Esophagus (tissue), 2 donors: Measurements from ENCODE around the gene USP49. TPM values are rescaled to one million over a fixed set of nuclear protein-coding genes. Genes with fewer than 3 reads are reported as not detected.
A peak's percentile ranks its signal among the peaks of the same experiment; 100 is the strongest.

ENCODE experiments used
- H3K27ac ChIP-seq, 2 donors: one replicate each; pipeline ENCODE4 v1.5.1; 2013; ENCODE audit warnings: low read depth in 2 of 2, mild to moderate bottlenecking in 2 of 2, inconsistent platforms in 1 of 2, low read length in 1 of 2, moderate library complexity in 1 of 2
- H3K27me3 ChIP-seq, 2 donors: one replicate each; pipeline ENCODE4 v1.6.1; 2013; ENCODE audit warnings: low read length in 2 of 2, control low read depth in 1 of 2, mild to moderate bottlenecking in 1 of 2; ENCODE audit not compliant: insufficient read depth in 2 of 2, control insufficient read depth in 1 of 2
- H3K36me3 ChIP-seq, 2 donors: one replicate each; pipeline ENCODE4 v1.6.1; 2013; ENCODE audit warnings: low read length in 1 of 2; ENCODE audit not compliant: control insufficient read depth in 2 of 2, insufficient read depth in 2 of 2
- H3K4me1 ChIP-seq, 2 donors: one replicate each; pipeline ENCODE4 v1.6.1; 2013; ENCODE audit warnings: low read length in 1 of 2; ENCODE audit not compliant: control insufficient read depth in 2 of 2, insufficient read depth in 2 of 2
- H3K4me3 ChIP-seq, 2 donors: one replicate each; pipeline ENCODE4 v1.5.1; 2013; ENCODE audit warnings: low read length in 2 of 2, mild to moderate bottlenecking in 2 of 2, low read depth in 1 of 2, moderate library complexity in 1 of 2
- H3K9me3 ChIP-seq, 2 donors: one replicate each; pipeline ENCODE4 v1.6.1; 2013; ENCODE audit warnings: mild to moderate bottlenecking in 2 of 2, low read depth in 1 of 2, low read length in 1 of 2, moderate library complexity in 1 of 2; ENCODE audit not compliant: control insufficient read depth in 2 of 2, insufficient read depth in 1 of 2
- WGBS, 2 donors: extraction: QIAGEN DNeasy Blood & Tissue Kit; methylation state at CpG; one replicate each; pipeline ENCODE4 v1.1.7; 2013; 5-methylcytosine and 5-hydroxymethylcytosine counted together
- polyA plus RNA-seq, 2 donors: library from polyadenylated mRNA; stranded (reverse); fragments of 200-250 nt; gene quantifications; one replicate each; pipeline ENCODE4 v1.2.3, GENCODE V29; 2013
- donor health status: healthy with polysubstance abuse.
- donor health status: Bipolar disorder and iron deficiency.

USP49 gene
- polyA plus RNA-seq, 2 donors: 0.69 to 1.0 TPM

DNA sequence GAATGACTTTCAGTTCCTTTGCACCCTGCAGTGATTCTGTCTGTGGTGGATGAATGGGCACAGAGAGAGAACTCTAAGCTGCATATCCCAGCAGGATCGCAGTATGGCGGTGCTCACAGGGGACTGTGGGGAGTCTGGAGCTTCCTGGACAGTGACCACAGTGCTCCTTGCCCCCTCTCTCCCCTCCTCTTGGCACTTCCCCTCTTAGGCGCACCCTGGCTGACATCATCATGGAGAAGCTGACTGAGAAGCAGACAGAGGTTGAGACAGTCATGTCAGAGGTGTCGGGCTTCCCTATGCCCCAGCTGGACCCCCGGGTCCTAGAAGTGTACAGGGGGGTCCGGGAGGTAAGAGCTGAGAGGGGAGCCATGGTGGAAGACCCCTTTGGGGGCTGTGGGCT is 34.7 kb upstream of the USP49 start:
- 85 to 88% methylated on average over 6 of the region's 6 CpGs for WGBS, 2 donors
- Histone ChIP-seq H3K36me3 (peaks cover 26 to 32% of the 10 kb centered on the region in 2 donors), H3K9me3 (no peaks in the 10 kb centered on the region)

DNA sequence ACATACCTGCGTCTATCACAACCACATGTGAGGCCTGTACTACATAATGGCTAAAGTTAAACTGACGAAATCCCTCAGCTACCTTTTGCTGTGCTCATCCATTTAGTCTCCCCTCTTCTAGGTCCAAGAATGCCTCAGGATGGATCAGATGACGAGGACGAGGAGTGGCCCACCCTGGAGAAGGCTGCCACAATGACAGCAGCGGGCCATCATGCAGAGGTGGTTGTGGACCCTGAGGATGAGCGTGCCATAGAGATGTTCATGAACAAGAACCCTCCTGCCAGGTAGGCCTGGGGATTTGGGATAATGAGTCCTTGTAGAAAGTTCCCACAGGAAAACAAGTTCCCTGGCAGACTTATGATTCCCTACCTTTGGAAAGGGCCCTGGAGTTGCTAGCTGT is 32.1 kb upstream of the USP49 start:
- no peaks in the 10 kb centered on the region for H3K27me3 ChIP-seq
- H3K27ac ChIP-seq: no peak overlapping the region
- peaks cover 0 to 5% of the 10 kb centered on the region in 2 donors for H3K4me1 ChIP-seq
- H3K36me3 ChIP-seq: peaks cover 16 to 22% of the 10 kb centered on the region in 2 donors
- 89 to 91% methylated on average over 6 of the region's 6 CpGs for WGBS, 2 donors
- no peaks in the 10 kb centered on the region for H3K9me3 ChIP-seq
- H3K4me3 ChIP-seq: no peak overlapping the region

More for the DNA sequence above, 34.7 kb upstream of the USP49 start:
- Histone ChIP-seq H3K4me1 (no peaks in the 10 kb centered on the region), H3K27ac (no peak overlapping the region), H3K4me3 (no peak overlapping the region), H3K27me3 (no peaks in the 10 kb centered on the region)

DNA sequence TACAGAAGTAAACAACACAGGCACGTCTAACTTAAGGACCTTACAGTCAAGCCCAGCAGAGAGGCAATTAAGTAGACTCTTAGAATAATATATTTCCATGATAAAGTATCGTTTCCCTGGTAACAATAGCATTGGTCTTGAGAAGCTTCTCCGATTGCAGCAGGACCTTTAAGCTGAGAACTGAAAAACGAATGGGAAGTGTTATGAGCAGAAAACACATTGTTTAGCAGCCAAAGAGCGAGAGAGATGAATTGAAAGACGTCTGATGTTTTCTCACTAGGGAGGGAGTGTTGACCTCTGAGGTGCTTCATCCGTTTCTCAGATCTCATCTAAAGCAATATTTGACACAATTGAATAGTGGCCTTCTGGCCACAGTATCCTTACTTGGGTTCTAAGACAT is 27.0 kb upstream of the USP49 start:
- 2 to 4% methylated on average over 7 of the region's 7 CpGs for WGBS, 2 donors
- no peaks in the 10 kb centered on the region for H3K27me3 ChIP-seq
- no peaks in the 10 kb centered on the region for H3K9me3 ChIP-seq
- peak overlapping the region; percentile 81 to 98 for H3K4me3 ChIP-seq
- H3K27ac ChIP-seq: peak overlapping the region in 1 of 2 donors; percentile 14
- peaks cover 0 to under 1% of the 10 kb centered on the region in 2 donors for H3K36me3 ChIP-seq
- H3K4me1 ChIP-seq: peaks cover 0 to 6% of the 10 kb centered on the region in 2 donors

DNA sequence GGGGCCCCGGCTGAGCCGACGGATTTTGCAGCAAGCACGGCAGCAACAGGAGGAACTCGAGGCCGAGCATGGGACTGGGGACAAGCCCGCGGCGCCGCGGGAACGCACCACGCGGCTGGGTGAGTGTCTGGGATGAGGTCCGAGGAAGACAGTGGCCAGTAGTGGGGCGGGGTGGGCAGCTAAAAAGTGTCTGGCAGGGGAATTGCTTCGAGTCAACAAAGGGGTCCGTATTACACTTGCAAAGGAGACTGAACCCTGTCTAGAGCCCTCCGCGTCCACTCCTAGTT is 26.5 kb upstream of the USP49 start:
- H3K27ac ChIP-seq: peak overlapping the region; percentile 94 to 99
- 0% methylated on average over 20 of the region's 20 CpGs for WGBS, 2 donors
- peaks cover under 1 to 1% of the 10 kb centered on the region in 2 donors for H3K36me3 ChIP-seq
- no peaks in the 10 kb centered on the region for H3K9me3 ChIP-seq
- H3K4me1 ChIP-seq: peaks cover 0 to 6% of the 10 kb centered on the region in 2 donors
- peak overlapping the region; percentile 81 to 98 for H3K4me3 ChIP-seq
- H3K27me3 ChIP-seq: no peaks in the 10 kb centered on the region

DNA sequence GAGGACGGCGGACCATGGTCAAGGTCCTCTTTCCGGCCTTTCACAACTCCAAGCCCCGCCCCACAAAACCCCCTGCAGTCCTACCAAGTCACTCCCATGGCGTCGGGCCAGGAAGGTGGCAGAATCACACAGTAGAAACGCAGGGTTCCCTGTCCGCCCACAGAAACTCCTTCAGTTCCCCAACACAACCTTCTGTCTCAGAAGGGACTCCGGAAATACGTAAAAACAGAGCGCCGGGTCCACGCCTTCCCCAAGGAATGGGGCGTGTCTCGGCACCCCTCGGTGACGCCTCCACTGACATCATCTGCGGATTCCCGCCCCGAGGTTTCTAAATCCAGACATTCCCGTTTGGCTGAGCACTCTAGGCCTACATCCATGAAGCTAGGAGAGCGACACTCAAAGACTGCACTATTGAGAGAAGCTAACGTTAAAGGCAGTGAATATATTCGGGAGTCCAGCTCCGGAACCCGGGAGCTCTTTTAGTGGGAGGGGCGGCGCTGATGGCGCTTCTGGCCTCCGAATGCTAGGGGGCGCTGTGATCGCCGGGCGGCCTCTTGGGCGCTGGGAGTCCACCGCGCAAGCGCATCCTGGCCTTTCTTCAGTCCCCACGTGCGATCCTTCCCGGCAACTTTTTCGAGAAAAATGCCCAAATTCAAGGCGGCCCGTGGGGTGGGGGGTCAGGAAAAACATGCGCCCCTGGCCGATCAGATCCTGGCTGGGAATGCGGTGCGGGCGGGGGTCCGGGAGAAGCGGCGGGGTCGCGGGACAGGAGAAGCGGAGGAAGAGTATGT is 25.9 kb upstream of the USP49 start, which contains the start of the genes BYSL and MED20:
BYSL (plus strand) TSS at position 579 of the 791 bp plus-strand sequence; CDS start at position 643, 64 bp downstream.
MED20 (minus strand) TSS at position 219 of the 791 bp plus-strand sequence; CDS start at position 98, 121 bp downstream.
- 0% methylated on average over 55 of the region's 55 CpGs for WGBS, 2 donors
- H3K9me3 ChIP-seq: no peaks in the 10 kb centered on the region
- peaks cover 0 to 6% of the 10 kb centered on the region in 2 donors for H3K4me1 ChIP-seq
- H3K27me3 ChIP-seq: no peaks in the 10 kb centered on the region
- H3K36me3 ChIP-seq: peaks cover 2 to 3% of the 10 kb centered on the region in 2 donors
- H3K4me3 ChIP-seq: peak within 1 kb of the TSS; percentile 81 to 98
- peak within 1 kb of the TSS; percentile 94 to 99 for H3K27ac ChIP-seq

DNA sequence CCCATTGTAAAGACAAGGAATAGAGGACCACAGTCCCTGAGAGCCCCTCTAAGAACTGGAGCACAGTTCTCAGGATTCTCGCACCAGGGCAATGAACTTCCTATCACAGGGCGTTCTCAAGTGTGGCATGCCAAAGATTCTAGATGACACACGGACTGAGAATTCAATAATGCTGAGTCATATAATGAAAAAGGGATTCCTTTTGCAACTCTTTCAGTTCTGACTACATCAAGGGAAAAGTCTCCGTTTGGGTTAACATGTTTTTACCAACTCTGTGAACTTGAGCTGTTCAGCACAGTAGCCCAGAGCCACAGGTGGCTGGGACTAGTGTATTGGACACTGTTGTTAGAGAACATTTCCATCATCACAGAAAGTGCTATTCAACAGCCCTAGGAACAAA is 22.4 kb upstream of the USP49 start:
- Histone ChIP-seq H3K27ac (peak overlapping the region in 1 of 2 donors; percentile 73), H3K27me3 (no peaks in the 10 kb centered on the region), H3K4me1 (peaks cover 0 to 2% of the 10 kb centered on the region in 2 donors), H3K36me3 (peaks cover 2 to 6% of the 10 kb centered on the region in 2 donors), H3K9me3 (no peaks in the 10 kb centered on the region), H3K4me3 (no peak overlapping the region)
- WGBS, 2 donors: 30 to 44% methylated on average over 4 of the region's 4 CpGs

DNA sequence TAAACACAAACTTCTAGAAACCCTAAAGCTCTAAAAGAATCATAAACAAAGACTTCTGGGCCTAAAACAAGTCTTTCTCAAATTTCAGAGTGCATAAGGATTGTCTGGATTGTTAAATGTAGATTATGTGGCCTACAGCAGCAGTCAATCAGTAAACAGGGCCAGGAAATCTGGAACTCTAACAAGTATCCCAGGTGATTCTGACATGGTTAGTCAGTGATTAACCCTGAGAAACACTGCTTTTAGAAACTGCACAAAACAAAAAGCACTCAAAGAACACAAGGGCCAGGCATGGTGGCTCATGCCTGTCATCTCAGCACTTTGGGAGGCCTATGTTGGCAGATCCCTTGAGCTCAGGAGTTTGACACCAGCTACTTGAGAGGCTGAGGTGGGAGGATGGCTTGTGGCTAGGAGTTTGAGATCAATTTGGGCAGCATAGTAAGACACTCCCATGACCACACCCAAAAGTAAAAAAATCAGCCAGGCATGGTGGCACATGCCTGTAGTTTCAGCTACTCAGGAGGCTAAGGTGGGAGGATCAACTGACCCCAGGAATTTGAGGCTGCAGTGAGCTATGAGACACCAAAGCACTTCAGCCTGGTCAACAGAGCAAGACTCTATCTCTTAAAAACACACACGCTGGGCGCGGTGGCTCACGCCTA is 19.8 kb upstream of the USP49 start:
- H3K4me3 ChIP-seq: no peak overlapping the region
- H3K27me3 ChIP-seq: no peaks in the 10 kb centered on the region
- H3K4me1 ChIP-seq: no peaks in the 10 kb centered on the region
- H3K9me3 ChIP-seq: no peaks in the 10 kb centered on the region
- WGBS, 2 donors: 93 to 97% methylated on average over 4 of the region's 4 CpGs
- H3K27ac ChIP-seq: no peak overlapping the region
- H3K36me3 ChIP-seq: peaks cover 2 to 8% of the 10 kb centered on the region in 2 donors

DNA sequence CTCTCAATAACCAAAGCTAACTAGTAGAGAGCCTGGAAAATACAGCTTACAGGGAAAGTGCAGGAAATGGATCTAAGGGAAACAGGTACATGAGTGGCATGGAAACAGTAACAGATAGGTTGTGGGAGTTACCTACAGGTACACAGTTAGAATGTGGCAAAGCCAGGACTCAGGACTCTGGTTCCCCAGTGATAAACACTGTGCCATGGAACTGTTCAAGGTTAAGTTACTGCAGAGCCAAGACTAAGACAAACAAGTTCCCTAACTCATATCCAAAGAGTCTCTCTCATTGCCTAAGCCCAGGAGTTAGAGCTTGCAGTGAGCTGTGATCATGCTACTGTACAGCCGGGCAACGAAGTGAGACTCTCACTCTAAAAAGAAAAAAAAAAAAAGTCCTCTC is 19.2 kb upstream of the USP49 start:
- H3K4me1 ChIP-seq: no peaks in the 10 kb centered on the region
- H3K9me3 ChIP-seq: no peaks in the 10 kb centered on the region
- H3K4me3 ChIP-seq: no peak overlapping the region
- H3K36me3 ChIP-seq: peaks cover 2 to 8% of the 10 kb centered on the region in 2 donors
- H3K27me3 ChIP-seq: no peaks in the 10 kb centered on the region
- WGBS, 2 donors: 77 to 91% methylated on average over 2 of the region's 2 CpGs
- no peak overlapping the region for H3K27ac ChIP-seq

DNA sequence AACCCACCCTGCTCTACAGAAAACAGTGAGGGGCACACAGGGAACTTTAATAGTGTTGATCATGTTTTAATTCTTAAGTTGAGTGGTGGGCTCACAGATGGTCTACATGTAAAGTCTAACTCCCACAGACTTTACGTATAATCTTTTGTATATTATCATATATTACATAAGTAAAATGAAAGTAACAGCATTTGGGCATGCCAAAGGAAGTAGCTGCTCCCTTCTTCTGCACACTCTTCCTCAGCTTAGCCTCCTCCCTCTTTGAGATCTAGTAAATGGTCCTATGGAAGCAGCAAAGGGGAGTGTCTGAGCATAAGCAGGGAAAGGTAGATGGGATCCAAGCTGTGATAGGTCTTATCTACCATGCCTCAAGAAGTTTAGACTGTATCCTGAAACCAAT is 14.6 kb upstream of the USP49 start:
- H3K4me1 ChIP-seq: no peaks in the 10 kb centered on the region

More for the DNA sequence above, 14.6 kb upstream of the USP49 start:
- Histone ChIP-seq H3K9me3 (no peaks in the 10 kb centered on the region), H3K36me3 (peaks cover 12 to 17% of the 10 kb centered on the region in 2 donors), H3K27ac (no peak overlapping the region), H3K27me3 (no peaks in the 10 kb centered on the region), H3K4me3 (no peak overlapping the region)
- WGBS, 2 donors: 98 to 100% methylated on average over 1 of the region's 1 CpG
